HG02970 (cell line): ENCODE results near the gene GSTT2.
"Not testable (repeated sequence)": the region's sequence is repeated elsewhere in the genome, so short reads cannot be mapped to it uniquely, and the experiment has no call there.

ENCODE experiments used
- ATAC-seq: cut with Tn5 transposase; IDR thresholded peaks from one replicate; pipeline ENCODE4 v1.9.1; 2021; ENCODE audit warnings: mild to moderate bottlenecking, moderate library complexity, moderate number of reproducible peaks; ENCODE audit not compliant: unreplicated experiment, low FRiP score

The GSTT2 gene

DNA sequence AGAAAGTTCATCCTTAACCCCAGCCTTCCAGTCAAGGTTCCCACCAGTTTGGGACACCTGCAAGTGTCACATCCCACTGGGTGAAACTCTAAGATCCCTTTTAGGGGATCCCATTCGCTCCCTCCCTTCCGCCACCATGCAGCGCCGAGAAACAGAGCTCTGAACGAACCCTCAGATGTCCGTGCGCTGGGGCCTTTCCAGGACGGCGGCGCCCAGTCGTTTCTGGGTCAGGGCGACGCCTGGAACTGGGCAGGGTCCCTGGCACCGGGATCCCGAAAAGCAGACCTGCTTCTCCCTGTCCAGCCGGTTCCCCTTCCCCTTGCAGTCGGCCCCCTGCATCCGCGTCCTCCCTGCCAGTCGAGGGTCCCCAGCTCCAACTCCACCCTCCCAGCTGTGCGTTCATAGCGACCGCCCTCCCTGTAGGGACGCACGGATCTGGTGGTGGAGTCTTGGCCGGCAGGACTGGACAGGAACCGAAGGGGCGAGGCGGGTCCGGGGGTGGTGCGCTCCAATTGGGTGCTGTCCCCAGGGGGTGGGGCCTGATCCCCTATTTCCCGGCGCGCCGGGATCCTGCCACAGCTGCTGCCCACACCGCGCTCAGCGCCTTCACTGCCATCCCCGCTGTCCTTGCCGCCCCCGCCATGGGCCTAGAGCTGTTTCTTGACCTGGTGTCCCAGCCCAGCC lies at the start of gene GSTT2:
Gene GSTT2, plus strand, starts transcription at position 578 of the 684 bp plus-strand sequence.
- ATAC-seq = not testable (repeated sequence)

DNA sequence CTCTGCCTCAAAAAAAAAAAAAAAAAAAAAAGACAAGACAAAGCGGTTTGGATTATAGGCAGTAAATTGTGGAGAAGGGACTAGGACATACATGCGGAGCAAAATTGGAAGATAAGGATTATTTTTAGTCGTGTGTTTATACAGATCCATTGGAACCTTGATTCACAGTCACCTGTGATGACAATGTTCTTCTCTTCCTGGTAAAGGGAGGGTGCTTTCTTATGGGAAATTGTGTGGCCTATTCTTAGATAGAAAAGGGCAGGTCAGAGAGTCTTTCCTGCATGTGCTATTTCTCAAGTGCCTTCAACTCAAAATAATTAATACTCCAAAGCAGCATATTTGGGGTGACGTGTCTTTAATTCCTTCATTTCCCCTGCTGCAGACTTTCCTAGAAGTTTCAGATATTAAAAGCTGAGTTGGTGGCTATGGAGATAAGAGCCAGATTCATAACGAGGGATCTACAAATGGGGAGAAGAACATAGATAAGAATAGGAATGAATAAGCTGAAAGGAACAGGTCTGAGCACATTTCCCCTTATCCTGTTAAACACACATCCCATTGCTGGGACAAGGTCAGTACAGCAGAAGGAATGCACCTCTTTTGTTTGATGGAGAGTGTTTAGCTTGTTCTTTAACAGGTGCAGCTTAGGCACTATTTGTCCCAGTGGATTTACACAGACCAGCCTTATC lies 41.5 kb upstream of the GSTT2 start:
- ATAC-seq = no peak

DNA sequence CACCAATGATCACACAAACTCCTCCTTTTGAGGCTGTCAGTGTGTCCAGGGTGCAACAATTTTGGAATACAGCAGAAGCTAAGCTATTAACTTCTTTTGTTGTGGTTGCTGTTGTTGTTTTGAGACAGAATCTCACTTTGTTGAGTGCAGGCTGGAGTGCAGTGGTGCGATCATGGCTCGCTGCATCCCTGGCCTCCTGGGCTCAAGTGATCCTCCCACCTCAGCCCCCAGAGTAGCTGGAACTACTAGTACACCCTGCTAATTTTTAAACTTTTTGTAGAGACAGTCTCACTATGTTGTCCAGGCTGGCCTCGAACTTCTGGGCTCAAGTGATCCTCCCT lies 40.9 kb upstream of the GSTT2 start:
- ATAC-seq = no peak

DNA sequence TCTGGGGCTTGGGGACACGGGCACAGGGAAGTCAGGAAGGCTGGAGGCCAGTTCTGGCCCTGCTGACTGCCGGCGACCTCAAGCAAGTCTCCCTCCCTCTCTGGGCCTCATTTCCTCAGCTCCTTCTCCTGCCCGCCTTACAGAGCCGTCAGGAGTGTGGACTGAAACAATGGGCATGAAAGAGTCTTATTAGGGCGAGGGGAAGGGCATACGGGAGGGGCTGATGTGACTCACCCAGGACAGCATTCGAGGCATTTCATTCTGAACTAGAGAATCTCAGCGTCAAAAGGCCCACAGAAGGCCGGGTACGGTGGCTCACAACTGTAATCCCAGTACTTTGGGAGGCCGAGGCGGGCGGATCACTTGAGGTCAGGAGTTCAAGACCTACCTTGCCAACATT lies 39.8 kb upstream of the GSTT2 start:
- ATAC-seq = not testable (repeated sequence)

DNA sequence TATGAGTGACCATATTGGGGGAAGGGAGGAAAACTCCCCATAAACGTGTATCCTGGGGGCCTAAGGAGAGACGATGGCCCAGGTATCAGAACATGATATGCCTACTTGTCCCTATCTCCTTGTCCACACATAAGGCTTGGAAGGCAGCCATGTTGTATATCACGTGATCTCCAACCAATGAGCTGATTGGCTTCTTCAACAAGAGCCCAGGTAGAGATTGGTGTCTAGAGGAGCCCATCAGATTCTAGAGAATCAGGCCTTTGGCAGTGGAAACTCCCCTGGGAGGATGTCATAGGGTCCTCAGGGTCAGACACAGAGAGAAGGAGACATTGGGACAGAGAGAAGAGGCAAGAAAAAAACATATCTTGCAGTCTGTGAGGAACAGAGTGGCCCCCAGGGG lies 32.5 kb upstream of the GSTT2 start:
- ATAC-seq = not testable (repeated sequence)

DNA sequence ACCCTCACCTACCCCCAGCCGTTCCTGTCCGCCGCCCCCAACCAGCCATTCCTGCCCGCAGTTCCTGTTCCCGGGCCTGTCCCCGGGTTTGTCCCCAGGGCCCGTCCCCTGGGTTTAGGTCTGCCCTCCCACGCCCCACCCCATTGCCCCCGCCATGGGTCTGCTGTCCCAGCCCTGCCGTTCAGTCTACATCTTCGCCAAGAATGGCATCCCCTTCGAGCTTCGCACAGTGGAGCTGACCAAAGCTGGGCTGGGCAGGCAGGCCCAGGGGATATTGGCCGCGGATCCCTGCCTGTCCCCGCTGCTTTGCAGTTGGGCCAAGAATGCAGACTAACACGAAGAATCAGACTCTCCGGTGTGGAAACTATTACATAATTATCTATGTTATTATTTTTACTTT lies 30.2 kb upstream of the GSTT2 start:
- ATAC-seq = not testable (repeated sequence)

DNA sequence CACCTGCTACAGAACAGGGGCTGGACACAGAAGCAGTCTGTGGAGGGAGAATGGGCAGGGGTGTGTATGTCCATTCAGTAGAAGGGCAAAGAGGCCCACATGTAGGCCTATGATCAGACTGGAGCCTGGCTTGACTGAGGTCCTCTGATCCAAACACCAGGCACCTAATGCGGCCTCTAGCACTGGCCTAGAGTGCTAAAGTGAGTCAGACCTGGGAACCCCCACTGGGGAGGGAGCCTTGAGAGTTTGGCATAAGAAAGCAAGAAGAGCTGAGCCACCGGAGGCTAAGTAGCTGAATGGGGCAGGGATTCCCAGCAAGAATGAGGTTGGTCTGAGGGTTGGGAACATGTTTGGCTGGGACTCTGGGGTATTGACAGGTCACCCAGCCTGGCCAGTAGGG lies 28.6 kb upstream of the GSTT2 start:
- ATAC-seq = not testable (repeated sequence)

DNA sequence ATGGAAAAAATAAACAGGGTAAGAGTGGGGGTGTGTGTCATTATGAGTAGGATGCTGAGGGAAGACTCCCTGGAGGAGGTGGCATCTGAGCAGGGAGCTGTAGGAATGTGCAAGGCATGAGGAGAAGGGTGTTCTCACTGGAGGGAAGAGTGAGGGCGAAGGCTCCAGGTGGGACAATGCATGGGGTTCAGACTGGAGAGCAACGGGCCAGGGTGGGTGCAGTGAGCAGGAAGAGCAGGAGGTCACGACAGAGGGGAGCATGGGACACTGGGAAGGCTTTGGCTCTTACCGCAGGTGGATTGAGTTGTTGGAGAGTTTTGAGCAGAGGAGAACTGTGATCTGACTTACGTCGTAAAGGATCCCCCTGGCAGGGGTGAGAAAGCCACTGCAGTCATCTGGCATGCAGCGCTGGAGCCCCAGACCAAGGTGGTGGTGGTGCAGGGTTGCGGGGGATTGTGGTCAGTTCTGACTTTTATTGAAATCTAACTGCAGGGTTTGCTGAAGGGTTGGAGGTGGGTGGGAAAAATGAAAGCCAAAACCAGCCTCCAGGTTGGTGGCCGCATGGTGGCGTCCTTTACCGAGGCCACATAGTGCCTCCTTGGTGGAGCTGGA lies 27.0 kb upstream of the GSTT2 start:
- not testable (repeated sequence) for ATAC-seq

DNA sequence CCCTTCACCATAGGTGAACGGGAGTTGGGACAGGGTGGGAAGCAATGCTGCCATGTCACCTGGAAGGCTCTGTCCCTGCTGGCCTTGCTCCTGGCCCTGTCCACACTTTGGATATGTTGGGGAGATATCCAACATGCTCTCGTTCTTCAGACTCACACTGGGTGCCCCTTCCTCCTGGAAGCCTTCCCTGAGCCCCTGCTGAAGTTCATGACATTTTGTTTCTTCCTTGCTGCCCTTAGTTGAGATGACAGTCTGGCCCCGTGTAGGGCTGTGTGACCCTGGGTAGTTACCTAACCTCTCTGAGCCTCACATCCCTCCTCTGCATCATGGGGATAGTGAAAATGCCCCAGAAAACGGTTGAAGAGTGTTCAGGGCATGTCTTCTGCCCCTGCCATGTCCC lies 26.4 kb upstream of the GSTT2 start:
- ATAC-seq = not testable (repeated sequence)

DNA sequence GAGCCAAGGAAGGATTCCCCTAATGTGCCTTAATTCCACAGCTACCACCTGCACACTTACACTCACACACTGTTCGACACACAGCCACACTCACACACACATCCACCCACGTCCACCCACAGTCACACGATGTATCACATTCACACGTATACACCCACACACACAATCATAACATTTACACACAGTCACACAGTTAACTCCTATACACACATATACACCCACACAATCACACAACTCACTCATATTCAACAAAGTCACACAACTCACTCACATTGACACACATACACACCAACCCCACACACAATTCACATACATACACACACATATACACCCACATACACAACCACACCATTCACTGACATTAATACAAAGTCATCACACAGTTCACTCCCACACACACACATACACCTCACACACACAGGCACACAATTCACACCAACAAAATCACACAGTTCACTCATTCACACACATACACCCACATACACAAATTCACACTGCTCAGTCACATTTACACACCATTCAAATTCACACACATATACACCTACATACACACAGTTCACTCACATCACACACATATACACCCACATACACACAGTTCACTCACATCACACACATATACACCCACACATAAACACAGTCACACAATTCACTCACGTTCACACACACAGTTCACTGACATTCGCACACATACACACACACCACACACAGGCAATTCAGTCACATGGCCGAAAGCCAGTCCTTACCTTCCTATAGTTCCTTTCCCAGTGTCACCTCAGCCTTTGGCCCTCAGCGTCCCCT lies 25.5 kb upstream of the GSTT2 start:
- not testable (repeated sequence) for ATAC-seq

DNA sequence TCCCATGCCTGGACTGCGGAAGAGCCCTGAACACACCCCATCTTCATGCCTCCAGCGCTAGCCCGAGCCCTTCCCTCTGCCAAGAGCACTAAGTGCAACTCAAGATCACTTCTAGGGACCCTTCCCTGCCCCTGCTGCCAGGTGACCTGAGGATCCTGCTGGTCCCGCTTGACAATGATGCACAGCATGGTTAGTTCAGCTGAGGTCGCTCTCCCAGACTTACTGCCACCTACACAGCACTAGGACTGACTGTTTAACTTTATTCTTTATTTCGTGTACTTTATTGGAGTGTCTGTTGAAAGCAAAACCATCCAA lies 25.0 kb upstream of the GSTT2 start:
- ATAC-seq = not testable (repeated sequence)

DNA sequence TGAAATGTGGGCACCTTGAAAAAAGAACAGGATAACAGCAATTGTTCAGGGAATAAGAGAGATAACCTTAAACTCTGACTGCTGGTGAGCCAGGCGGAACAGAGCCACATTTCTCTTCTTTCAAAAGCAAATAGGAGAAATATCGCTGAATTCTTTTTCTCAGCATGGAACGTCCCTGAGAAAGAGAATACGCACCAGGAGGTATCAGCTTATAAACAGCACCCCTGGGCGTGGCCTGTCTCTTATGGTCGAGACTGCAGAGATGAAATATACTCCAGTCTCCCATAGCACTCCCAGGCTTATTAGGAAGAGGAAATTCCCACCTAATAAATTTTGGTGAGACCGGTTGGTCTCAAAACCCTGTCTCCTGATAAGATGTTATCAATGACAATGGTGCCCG lies 24.0 kb upstream of the GSTT2 start:
- ATAC-seq = not testable (repeated sequence)

DNA sequence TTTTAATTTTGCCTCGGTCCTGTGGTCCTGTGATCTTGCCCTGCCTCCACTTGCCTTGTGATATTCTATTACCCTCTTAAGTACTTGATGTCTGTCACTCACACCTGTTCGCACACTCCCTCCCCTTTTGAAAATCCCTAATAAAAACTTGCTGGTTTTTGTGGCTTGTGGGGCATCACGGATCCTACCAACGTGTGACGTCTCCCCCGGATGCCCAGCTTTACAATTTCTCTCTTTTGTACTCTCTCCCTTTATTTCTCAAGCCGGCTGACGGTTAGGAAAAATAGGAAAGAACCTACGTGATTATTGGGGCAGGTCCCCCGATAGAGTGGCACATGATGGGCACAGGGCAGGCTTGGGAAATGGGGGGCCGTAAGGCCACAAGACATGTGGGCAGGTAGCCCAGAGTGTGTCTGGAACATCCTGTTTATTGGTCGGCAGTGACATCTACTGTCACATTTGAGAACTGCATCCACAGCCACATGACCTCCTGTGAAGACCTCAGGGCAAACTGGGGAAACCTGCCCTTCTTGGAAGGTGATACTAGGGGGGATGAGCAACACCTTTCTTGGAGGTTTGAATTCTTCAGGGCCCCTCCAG lies 23.5 kb upstream of the GSTT2 start:
- ATAC-seq = not testable (repeated sequence)

DNA sequence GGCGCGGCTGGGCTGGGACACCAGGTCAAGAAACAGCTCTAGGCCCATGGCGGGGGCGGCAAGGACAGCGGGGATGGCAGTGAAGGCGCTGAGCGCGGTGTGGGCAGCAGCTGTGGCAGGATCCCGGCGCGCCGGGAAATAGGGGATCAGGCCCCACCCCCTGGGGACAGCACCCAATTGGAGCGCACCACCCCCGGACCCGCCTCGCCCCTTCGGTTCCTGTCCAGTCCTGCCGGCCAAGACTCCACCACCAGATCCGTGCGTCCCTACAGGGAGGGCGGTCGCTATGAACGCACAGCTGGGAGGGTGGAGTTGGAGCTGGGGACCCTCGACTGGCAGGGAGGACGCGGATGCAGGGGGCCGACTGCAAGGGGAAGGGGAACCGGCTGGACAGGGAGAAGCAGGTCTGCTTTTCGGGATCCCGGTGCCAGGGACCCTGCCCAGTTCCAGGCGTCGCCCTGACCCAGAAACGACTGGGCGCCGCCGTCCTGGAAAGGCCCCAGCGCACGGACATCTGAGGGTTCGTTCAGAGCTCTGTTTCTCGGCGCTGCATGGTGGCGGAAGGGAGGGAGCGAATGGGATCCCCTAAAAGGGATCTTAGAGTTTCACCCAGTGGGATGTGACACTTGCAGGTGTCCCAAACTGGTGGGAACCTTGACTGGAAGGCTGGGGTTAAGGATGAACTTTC lies 18.7 kb upstream of the GSTT2 start, which contains the start of gene GSTT2B:
Gene GSTT2B, minus strand, starts transcription at position 112 of the 688 bp plus-strand sequence. Its CDS starts 64 bp downstream, at position 48.
- not testable (repeated sequence) for ATAC-seq

DNA sequence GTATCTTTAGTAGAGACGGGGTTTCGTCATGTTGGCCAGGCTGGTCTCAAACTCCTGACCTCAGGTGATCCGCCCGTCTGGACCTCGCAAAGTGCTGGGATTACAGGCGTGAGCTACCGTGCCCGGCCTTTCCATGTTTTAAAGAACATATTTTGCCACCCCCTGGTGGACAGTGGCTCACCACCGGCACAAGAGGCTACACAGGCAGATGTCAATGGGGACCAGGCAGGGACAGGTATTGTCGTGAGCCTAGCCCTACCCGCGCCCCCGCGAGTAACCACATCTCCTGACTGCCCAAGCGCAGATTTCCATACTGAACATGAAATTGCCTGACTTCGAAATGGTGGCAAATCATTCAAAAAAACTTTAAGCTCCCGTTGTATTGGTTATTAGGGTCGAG lies 13.8 kb upstream of the GSTT2 start:
- not testable (repeated sequence) for ATAC-seq

DNA sequence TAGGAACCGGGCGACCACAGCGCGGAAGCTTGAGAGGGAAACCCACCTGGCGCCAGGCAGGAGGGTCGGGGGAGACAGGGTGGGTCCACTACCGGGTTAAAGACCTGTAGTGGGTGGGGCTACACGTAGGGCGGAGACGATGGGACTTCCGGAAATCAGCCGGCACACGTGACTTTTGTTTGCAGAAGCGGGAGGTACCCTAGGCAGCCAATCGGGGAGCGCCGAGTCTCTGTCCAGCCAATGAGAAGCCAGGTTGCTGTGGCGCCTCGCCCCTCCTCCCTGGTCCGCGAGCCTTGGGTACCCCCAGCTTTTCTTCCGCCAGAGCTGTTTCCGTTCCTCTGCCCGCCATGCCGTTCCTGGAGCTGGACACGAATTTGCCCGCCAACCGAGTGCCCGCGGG lies 13.4 kb upstream of the GSTT2 start, which contains the start of gene DDTL:
Gene DDTL, plus strand, starts transcription at position 321 of the 400 bp plus-strand sequence. Its CDS starts 27 bp downstream, at position 348.
- ATAC-seq = peak; percentile 91

DNA sequence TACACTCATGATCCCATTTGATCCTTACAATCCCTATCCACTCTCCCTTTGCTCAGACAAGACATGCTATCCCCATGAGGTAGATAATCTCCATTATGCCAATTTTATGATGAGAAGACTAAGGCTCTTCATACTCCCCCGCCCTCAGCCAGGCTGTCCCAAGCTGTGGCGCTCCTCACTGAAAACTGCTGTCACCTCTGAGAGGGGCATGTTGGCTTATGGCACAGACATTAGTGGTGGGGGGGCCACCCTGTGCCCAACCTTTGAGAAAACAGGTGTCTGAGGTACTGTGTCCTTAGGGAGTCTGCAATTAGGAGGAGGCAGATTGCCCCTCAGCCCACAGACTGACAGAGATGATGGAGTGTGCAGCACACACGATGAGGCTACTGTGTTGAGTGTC lies 10.9 kb upstream of the GSTT2 start:
- no peak for ATAC-seq

DNA sequence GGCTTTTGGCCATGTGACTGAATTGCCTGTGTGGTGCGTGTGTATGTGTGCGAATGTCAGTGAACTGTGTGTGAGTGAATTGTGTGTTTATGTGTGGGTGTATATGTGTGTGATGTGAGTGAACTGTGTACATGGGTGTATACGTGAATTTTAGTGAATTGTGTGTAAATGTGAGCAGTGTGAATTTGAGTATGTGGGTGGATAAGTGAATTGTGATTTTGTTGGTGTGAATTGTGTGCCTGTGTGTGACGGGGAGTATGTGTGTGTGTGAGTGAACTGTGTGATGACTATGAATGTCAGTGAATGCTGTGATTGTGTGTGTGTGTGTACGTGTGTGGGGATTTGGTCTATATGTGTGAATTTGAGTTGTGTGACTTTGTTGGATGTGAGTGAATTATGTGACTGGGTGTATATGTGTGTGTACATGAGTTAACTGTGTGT lies 9.7 kb upstream of the GSTT2 start:
- no peak for ATAC-seq

DNA sequence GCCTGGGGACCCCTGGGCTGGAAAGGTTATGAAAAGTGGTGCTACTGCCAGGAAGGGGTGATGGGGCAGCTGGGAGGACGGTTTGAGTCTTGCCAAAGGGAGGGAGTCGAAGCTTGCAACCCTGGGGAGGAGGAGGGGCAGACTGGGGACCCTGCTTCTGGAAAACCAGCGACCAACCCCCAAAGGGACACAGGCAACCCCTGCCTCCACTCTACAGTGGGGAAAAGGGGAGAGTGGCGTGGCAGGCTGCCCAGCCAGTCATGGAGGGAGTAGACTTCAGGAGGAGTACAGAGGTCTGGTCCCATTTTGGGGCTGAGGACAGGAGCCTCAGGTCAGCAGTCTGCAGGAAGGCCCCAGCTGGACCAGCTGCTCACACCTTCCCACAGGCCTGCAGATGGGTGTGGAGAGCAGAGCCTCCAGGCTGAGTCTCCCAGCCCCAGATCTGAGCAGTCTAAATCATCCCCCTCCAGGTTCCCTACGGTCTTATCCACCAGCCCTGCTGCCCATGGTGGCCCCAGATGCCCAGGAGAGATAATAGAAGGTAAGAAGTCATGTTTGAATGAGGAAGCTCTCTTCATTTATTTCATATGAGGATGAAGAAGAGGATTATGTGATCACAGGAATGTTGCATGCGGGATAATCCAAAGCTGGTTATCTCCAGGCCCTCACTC lies 9.0 kb upstream of the GSTT2 start:
- ATAC-seq = no peak
